Calu3 (cell line): ENCODE measurements around the gene HECTD1. TPM values are rescaled to one million over a fixed set of nuclear protein-coding genes. Genes with fewer than 3 reads are reported as not detected.

Experiments
- BruUV-seq: library from RNA; stranded (reverse); fragments of 400-500 nt; replicated peaks from 2 replicates; lab custom pipeline; 2021; lab: Mats Ljungman, UMichigan
- CTCF ChIA-PET: fragments of 300-600 bp; sonication (Branson Sonifier 250); formaldehyde crosslinking; loops from one replicate; lab custom pipeline; 2022; ENCODE audit warnings: antibody characterized with exemption; lab: Charles Lee
- DNase-seq: peaks from one replicate; pipeline ENCODE4 v3.0.0; 2022
- H3K27ac Mint-ChIP-seq: one replicate; pipeline ENCODE4 v1.8.0; 2022; ENCODE audit warnings: mixed read lengths; ENCODE audit not compliant: unreplicated experiment
- H3K27me3 Mint-ChIP-seq: one replicate; pipeline ENCODE4 v1.8.0; 2022; ENCODE audit warnings: mixed read lengths; ENCODE audit not compliant: unreplicated experiment
- H3K36me3 Mint-ChIP-seq: one replicate; pipeline ENCODE4 v1.8.0; 2022; ENCODE audit warnings: mild to moderate bottlenecking, moderate library complexity, mixed read lengths; ENCODE audit not compliant: insufficient read depth, unreplicated experiment
- H3K4me1 Mint-ChIP-seq: one replicate; pipeline ENCODE4 v1.8.0; 2022; ENCODE audit warnings: mild to moderate bottlenecking, low read depth, mixed read lengths; ENCODE audit not compliant: unreplicated experiment
- H3K4me3 Mint-ChIP-seq: one replicate; pipeline ENCODE4 v1.8.0; 2022; ENCODE audit warnings: mild to moderate bottlenecking, low read depth, moderate library complexity, mixed read lengths; ENCODE audit not compliant: unreplicated experiment
- H3K9me3 Mint-ChIP-seq: one replicate; pipeline ENCODE4 v1.8.0; 2022; ENCODE audit warnings: low read depth, mixed read lengths; ENCODE audit not compliant: unreplicated experiment
- intact Hi-C: fragments of 100-400 bp; cut with micrococcal nuclease; formaldehyde crosslinking; loops from one replicate; pipeline ENCODE4 v1.10.0; 2022; ENCODE audit not compliant: unreplicated experiment
- total RNA-seq: library from RNA; stranded (reverse); gene quantifications from 2 replicates; pipeline ENCODE4 v1.2.3, GENCODE V29; 2022
- TF ChIP-seq, protein P1 (sequence below): fragments of 200-600 bp; IDR thresholded peaks from one replicate; pipeline ENCODE4 v1.8.0; 2022; ENCODE audit warnings: antibody characterized with exemption; ENCODE audit not compliant: unreplicated experiment

Gene HECTD1
- total RNA-seq, 1 experiment from 2014 or later = 98.6 TPM

DNA sequence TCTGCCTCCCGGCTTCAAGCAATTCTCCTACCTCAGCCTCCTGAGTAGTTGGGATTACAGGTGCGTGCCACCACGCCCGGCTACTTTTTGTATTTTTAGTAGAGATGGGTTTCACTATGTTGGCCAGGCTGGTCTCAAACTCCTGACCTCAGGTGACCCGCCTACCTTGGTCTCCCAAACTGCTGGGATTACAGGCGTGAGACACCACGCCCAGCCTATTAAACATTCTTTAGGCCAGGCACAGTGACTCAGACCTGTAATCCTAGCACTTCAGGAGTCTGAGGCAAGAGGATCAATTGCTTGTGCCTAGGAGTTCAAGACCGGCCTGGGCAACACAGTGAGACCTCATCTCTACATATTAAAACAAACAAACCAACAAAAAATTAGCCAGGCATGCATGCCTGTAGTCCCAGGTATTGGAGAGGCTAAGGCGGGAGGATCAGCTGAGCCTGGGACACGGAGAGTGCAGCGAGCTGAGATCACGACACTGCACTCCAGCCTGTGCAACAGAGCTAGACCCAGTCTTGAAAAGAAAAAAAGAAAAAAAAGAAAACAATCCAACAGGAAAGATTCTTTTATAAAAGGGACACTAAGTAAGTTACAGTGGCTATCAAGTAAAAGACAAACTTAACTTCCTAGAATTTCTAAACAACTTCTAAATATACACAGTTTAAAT, 70.2 kb downstream of the HECTD1 start:
- Mint-ChIP-seq H3K27ac (no peak overlapping the region), H3K36me3 (peaks cover 19% of the 10 kb centered on the region), H3K4me3 (no peak overlapping the region), H3K27me3 (no peaks in the 10 kb centered on the region), H3K9me3 (no peaks in the 10 kb centered on the region), H3K4me1 (no peaks in the 10 kb centered on the region)
- CTCF ChIA-PET = interaction anchor here (0.6 kb wide), 1 partner anchor 106 kb away, joined by 3 read pairs; no protein-coding TSS in a partner anchor
- intact Hi-C loops = no loop called here
- BruUV-seq = no TSS peak
- no peak for DNase-seq
- TF ChIP-seq, protein P1, sequence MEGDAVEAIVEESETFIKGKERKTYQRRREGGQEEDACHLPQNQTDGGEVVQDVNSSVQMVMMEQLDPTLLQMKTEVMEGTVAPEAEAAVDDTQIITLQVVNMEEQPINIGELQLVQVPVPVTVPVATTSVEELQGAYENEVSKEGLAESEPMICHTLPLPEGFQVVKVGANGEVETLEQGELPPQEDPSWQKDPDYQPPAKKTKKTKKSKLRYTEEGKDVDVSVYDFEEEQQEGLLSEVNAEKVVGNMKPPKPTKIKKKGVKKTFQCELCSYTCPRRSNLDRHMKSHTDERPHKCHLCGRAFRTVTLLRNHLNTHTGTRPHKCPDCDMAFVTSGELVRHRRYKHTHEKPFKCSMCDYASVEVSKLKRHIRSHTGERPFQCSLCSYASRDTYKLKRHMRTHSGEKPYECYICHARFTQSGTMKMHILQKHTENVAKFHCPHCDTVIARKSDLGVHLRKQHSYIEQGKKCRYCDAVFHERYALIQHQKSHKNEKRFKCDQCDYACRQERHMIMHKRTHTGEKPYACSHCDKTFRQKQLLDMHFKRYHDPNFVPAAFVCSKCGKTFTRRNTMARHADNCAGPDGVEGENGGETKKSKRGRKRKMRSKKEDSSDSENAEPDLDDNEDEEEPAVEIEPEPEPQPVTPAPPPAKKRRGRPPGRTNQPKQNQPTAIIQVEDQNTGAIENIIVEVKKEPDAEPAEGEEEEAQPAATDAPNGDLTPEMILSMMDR = no peak

DNA sequence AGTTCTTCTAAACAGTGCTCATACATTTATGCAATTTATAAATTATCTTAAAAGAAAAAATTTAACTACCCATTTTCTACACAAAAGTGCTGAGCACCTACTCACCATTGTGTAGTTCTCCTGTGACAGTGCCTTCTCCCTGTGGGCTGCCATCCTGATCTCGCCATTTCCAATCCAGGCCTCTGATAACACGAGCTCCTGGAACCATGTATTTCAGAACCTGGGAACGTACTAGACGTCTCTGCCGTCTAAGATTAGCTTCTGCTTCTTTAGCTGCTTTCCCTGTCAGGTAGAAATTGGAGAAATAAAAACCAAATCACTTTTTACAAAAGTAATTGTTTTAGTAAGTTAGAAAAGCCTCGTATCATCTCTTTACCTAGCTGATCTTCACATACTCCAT, 74.5 kb downstream of the HECTD1 start:
- Mint-ChIP-seq H3K4me1 (no peaks in the 10 kb centered on the region), H3K36me3 (peaks cover 17% of the 10 kb centered on the region), H3K27me3 (no peaks in the 10 kb centered on the region), H3K27ac (no peak overlapping the region), H3K4me3 (no peak overlapping the region), H3K9me3 (no peaks in the 10 kb centered on the region)
- CTCF ChIA-PET = interaction anchor here (0.6 kb wide), 1 partner anchor 66 kb away, joined by 8 read pairs; no protein-coding TSS in a partner anchor
- TF ChIP-seq, protein P1 = no peak
- no peak for DNase-seq
- no TSS peak for BruUV-seq
- intact Hi-C loops = no loop called here

DNA sequence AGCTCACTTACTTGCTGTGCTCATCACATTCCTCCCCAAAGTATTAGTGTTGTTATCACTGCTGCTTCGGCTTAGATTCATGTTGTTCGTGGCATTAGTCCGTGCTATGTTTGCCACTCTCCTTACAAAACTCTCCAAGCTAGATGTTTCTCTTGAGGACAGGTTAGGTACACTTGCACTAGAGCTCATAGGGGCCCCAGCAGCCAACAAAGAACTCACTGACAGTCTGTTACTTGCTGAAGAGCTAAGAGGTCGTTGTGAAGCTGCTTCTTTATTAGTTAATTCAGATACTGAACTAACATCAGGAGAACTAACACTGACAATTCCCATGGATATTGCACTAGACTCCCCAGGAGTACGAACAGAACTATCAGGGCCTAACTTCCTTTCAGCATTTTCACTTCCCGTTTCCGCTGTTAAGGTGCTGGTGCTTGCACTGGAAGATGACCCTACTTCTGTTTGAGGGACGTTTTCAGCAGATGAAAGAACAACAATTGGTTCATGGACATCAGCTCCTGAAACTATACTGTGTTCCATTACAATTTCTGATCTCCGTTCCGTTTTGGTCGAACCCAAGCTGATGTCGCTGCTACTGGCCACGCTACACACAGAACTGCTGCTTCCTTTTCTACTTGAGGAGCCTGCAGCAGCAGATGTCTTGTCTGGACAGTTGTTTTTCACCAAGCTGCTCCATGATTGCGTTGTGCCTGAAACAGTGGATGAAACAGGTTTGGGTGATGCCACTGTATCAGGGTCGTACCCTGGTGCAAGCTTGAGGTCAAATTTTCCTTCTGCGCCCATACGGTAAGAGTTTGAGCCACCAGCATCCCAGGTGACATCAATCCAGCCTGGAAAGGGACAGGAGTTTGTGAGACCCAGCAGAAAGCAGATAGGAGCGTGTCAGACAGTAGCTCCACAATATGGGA, 78.7 kb downstream of the HECTD1 start:
- Mint-ChIP-seq H3K4me1 (no peaks in the 10 kb centered on the region), H3K4me3 (no peak overlapping the region), H3K27me3 (no peaks in the 10 kb centered on the region), H3K36me3 (peaks cover 30% of the 10 kb centered on the region), H3K9me3 (no peaks in the 10 kb centered on the region), H3K27ac (peak overlapping the region; percentile 44)
- intact Hi-C loops = no loop called here
- DNase-seq = no peak
- TF ChIP-seq, protein P1 = no peak
- BruUV-seq = no TSS peak
- CTCF ChIA-PET = interaction anchor here (0.6 to 0.9 kb wide), 2 partner anchors 81 to 149 kb away, joined by 3 to 4 read pairs; no protein-coding TSS in a partner anchor

DNA sequence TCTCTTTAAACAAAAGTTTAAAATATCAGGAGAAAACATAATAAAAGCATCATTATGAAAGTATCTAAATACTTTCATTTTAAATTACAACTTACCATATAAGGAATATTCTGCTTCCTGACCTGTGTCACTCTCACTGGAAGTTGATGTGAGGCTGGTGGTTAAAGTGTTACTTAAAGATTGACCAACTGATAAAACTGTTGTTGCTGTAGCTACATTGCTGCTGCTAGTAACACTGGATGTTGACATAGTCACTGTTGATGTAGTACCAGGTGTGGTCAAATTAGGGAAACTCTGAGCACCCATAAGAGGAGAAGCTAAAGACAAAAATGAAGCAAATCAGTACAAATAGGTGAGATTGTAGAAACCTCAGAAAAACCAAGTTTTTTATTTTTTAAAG, 79.9 kb downstream of the HECTD1 start:
- CTCF ChIA-PET = interaction anchor here (0.9 kb wide), 1 partner anchor 148 kb away, joined by 3 read pairs; no protein-coding TSS in a partner anchor
- intact Hi-C loops = no loop called here
- peaks cover 29% of the 10 kb centered on the region for H3K36me3 Mint-ChIP-seq
- no peaks in the 10 kb centered on the region for H3K4me1 Mint-ChIP-seq
- TF ChIP-seq, protein P1 = no peak
- H3K27me3 Mint-ChIP-seq = no peaks in the 10 kb centered on the region
- H3K27ac Mint-ChIP-seq = peak overlapping the region; percentile 89
- peak; percentile 13 for DNase-seq
- no peak overlapping the region for H3K4me3 Mint-ChIP-seq
- no peaks in the 10 kb centered on the region for H3K9me3 Mint-ChIP-seq
- no TSS peak for BruUV-seq
